GM19438 (cell line): ENCODE measurements around the gene P2RX2.

ENCODE experiments used
- ATAC-seq: cut with Tn5 transposase; IDR thresholded peaks from one replicate; pipeline ENCODE4 v1.9.1; 2021; ENCODE audit warnings: low read depth; ENCODE audit not compliant: unreplicated experiment

P2RX2 gene

DNA sequence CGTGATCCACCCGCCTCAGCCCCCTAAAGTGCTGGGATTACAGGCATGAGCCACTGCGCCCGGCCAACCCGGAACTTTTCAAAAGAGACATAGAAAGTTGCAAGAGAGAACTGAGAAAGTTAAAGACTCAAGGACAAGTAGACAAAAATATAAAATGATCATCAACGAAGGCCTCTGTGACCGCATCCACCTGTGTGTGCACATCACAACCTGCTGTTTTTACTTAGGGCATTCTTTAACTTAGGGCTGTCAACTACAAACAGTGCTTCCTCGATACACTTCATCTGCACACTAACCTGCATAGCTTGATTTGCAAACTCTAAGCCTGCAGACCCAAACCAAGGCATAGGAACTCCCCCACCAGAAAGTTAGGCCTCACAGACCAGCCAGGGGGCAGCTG, 14.8 kb downstream of the P2RX2 start:
- ATAC-seq: no peak

DNA sequence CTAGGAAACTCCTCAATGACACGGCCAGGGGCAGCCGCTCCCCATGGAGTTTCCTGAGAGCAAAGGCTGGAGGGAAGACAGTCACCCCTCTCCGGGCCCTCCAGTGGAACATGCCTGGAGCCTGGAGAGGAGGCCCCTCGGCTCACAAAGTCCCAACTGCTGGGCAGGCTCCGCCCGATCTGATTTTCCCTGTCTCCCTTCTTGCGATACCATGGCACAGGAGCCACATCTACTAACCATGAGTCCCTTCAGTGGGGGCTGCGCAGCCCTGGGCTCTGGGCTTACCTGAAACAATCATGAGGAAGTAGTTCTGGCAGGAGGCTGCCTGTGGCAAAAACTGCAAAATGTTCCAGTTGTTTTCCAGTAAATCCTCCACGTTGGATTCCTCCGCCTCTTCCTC, 15.3 kb downstream of the P2RX2 start:
- ATAC-seq: no peak

DNA sequence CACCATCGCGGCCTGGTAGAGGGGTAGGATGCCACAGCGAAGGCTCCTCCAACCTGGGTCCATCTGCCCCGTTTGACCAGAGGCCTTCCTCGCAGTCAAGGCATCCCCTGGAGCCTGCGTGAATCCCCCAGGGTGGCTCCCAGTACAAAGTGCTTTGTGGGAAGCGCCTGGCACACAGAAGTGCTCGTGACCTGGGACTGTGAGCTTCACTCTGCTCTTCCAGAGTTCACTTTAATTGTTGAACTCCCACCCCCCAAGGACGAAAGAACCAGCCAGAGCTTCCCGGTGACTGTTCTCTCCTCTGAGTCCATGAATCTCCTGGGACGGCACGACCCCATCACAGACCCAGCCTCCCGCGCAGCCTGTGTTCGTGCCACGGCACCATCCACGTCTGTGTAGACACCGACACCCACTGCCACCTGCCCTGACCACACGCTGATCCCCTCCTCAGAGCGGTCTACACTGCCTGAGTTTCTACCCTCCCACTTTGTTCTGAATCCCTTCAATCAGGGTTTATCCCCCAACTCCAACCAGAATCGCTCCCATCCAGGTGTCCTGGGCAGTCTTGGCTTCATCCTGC, 15.9 kb downstream of the P2RX2 start:
- no peak for ATAC-seq

DNA sequence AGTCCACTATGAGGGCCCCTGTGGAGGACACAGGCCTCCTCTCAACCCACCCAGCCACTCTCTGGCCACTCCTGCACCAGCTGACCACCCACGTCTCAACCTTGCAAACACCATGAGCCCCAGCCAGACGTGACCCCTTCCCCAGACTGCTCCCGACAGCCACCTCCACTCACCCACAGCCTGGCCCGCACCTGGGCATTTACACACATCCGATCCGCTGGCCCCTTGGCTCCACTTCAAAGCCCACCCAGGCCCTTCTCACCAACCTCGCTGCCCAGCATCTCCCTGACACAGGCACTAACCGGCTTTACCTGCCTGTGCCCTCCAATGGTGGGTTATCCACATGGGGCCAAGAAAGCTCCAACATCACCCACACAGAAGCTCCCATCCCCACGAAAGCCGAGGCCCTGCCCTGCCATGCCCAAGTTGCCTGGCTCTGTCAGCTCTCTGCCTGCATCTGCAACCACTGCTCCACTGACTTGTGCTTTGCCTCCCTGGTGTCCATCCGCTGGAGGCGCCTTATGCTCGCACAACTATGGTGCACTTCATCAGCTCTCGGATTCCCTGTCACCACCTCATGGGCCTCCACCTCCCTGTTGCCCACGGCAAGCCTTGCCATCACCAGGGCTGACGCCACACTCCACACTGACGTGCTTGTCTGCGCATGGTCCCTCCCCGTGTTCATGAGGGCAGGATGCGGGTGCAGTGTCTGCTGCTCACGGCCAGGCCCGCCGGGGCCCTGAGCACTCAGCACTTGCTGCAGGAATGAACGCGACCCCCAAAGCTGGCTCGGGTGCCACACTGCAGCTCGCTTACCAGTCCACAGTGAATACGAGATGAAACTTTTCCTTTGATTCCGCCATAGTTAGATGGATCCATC, 16.7 kb downstream of the P2RX2 start:
- no peak for ATAC-seq

DNA sequence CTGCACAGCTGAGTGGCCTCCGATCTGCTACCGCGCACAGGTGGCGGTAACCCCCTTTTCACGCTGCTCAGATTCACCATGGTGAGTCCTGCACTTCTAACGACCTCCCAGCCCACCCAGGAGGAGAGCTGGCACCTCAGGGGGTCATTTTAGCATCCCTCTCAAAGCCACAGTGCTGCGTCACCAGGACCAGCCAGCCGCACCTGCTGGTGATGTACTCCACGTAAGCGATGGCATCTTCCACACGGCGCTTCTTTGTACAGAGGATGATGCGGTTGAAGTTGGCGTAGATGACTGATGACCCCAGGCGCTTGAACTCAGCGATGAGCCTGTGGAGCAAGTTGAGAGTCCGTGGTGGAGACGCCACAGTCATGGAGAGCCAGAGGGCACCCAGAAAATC, 19.2 kb downstream of the P2RX2 start:
- no peak for ATAC-seq

DNA sequence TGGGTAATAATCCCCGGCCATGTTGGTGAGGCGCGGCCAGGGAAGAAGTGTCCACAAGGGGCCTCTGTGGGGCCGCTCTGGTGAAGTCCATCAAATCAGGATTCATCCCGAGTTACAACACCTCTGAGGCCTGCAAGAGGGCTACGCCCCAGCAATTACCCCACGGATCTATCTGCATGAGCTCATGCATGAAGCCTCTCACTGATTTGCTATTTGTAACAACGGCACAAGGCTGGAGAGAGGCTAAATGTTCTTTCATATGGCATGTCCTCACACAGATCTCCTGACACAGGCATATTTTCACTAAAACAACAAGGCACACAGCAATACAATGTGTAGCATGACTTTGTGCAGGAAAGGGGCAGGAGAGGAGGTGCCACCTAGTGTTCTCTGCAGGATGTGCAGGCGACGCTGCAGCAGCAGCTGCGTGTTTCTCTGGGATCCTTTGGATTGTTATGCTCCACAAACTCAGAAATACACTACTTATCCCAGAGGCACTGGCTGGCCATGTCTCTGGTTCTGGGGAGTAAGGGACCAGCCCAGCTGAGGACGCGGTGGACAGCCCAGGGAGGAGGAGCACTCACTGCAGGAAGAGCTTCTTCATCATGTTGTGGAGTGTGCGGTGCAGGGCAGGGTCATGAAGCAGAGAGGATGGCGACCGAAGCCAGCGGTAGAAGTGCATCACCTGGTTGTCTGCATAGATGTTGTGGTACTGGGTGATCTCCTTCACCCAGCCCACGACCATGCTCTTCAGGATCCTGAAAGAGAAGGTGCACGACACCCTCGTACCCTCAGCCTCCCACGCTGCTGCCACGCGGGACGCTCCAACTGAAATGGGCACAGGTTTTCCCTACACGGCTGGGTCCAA, 20.2 kb downstream of the P2RX2 start:
- ATAC-seq: no peak

DNA sequence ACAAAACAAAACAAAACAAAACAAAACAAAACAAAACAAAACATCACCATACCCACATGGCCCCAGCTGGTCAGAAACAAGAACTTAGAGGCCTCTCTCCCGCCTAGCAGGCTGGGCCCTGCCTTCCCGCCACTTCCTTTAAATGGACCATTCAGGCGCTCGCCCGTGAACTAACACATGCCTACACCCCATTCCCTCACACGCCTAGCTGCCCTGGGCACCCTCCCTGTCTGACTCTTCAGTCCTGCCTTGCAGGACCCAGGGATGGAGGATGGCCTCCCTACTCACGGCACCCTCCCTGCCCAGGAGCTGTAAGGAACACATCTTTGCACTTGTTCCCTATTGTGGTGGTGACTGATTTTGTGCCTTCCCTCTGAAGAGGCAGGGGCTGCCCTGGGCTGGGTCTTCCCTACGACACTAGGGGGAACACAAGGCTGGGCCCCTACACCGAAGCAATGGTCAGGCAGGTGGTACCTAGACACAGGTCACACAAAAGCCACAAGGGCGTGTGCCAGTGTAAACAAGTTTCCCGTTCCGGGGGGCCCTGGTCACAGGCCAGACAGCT, 21.5 kb downstream of the P2RX2 start:
- ATAC-seq: no peak

DNA sequence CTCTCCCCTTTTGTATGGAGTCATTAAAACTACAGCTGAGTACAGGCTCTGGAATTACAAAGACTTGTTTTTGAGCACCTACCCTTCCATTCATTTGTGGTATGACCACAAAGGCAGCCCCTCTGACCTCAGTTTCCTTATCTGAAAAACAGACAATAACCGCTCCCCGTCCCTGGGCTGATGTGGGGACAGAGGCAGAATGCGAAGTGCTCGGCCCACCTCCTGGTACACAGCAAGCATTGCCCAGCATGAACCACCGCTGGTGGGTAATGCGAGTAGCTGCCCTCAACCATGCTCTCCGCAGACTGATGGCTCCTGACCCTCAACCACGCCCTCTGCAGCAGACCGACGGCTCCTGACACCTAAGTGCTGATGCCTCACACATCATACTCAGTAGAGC, 22.4 kb downstream of the P2RX2 start:
- no peak for ATAC-seq

DNA sequence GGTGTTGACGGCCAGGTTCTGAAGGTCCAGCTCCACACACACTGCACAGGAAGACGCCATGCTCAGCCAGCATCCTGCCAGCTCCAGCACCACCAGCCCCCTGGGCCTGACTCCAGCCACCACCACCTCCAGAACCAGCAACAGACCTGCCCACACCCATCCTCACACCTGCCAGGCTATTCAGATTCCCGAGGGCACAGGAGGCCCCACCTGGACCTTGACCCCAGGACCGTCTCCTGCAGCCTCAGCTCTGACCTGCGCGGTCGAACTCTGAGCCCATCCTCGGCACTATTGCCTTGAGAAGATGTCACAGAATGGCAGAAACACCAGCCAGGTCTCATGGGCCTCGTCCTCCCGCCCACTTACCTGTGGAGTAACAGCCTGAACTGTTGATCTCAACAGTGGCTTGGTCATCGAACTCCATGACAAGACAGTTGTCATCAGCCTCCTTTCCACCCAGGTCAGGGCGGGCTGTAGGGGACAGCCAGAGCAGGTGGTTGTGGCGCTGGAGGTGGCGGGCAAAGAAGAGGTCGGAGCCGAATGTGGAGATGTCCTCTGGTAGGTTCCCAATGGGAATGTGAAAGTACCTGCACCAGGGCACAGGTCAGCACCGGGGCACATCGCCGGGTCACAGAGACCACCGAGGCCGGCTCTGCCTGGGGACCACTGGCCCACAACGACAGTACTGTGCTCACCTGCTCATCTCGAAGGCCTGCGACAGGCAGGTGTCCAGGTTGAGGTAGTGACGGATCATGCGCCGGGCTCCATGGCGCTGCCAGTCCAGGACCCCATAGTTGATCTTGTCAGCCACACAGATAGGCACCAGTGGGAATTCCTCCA, 23.5 kb downstream of the P2RX2 start:
- ATAC-seq: no peak

DNA sequence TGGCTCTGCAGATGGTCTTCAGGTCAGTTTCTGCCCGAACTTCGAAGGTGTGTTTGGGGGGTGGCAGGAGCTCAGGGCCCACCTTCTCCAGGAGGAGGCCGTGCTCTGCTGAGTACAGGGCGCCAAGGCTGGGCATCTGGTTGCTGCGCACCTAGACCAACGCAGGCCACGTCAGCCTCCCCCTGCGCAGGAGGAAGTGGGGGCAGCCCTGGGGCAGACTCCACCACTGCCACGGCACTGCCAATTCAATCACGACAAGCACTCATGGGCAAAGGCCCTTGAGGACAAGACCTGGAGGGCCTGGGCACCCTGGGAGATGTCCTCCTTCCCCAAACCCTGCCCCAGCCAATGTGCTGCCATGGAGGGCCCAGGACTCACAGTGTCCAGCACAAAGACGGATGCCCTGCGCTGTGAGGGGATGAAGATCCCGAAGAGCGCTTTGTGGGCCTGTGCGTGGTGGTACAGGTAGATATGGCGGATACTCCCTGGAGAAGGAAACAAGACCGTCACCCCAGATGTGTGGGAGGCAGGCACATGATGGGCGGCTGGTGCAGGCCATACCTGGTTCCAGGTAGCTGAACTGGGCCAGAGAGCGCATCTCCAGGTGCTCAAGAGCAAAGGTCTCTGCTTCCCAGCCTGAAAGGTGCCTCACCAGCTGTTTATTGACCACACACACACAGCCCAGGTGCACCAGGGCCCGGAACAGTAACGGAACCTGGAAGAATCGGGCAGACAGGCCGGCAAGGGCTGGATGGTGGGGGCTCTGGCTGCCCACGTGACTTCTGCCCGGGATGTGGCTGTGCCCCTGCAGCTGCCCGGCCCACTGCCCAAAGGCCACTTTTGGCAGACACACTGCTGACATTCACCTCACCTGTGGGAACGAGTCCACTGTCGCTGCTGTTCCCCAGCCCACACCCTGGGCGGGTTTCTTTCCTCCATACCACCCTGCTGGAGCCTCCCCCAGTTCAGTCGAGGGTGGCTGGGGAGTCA, 24.6 kb downstream of the P2RX2 start:
- no peak for ATAC-seq

DNA sequence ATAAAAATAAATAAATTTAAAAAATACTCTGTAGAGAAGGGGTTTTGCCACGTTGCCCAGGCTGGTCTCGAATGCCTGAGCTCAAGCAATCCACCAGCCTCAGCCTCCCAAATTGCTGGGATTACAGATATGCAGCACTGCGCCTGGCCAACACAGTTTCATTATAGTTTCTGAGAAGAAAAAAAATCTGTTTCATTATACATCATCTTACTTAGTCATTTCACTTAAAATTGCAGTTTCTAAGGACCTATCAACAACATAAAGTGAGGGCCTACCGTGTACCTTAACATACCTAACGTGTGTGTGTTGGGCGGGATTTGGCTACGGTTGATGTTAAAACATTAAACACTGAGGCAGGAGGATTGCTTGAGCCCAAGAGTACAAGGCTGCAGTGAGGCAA, 28.3 kb downstream of the P2RX2 start:
- no peak for ATAC-seq

DNA sequence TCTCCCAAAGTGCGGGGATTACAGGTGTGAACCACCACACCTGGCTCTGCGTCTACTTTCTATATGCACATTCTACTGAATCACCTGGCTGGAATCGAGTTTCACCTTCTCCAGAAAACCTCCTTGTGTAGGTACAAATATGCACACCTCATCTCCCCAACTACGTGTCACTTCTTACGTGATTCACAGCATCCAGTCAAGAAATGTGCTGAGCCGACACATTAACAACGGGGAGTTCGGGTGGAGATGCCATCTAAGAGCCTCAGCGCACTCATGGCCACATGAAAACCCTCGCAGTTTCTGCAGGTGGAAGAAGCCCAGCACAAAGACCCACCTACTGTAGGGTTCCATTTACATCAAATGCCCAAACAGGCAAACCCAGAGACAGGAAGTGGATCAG, 29.3 kb downstream of the P2RX2 start:
- no peak for ATAC-seq

DNA sequence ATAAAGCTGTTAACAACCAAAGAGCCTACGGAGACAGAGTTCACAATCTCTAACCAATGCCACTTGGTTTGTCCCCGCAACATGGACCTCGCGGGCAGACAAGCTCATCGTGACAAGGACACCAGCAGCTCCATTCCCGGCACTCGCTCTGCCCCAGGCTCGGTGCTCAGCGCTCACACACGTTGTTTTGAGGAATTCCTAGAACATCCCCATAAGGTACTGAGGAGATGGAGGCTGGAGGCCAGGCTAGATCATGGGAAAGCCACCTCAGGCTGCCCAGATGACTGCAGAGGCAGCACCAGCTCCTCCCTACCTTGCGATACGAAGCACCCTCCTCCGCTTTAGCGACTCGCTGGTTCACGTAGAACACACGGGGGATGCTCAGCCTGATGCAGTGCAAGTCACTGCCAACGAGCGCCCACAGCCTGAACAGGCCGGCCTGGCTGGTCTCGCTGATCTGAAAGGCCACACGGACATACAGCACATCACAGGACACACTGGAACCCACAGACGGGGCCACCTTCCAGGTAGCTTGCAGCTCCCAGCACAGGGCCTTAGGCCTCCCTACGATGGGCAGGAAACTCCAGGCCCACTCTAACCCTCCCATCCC, 30.1 kb downstream of the P2RX2 start:
- ATAC-seq: no peak

DNA sequence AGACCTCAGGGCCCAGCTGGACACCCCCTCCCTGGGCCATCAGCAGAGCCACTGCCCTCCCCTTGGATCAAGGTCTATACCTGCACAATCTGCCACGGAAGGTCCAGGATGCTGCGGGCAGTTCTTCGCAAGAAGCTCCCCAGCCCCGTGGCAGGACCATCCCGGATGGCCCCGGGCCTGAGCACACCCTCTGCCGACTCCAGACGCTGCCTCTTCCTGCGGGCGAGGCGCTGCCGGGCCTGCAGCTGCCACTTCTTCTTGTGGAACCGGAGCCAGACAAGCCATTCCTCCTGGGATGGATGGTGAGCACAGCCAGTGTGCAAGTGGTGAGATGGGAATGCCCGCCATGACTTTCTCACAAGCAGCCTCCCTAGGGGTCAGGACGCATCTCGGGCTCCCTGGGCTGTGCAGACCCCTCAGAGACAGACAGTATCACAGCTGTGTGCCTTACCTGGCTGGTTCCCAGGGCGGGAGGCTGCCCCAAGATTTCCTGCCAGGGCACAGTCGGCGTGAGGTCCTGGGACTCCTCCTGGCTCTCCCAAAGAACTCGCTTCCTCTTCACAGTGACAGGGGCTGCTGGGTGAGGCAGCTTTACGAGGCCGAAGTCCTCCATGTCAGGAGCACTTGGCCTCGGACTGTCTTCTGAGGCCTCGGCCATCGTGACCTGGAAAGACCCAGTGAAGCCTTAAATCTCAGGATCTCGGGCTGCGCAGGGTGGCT, 30.8 kb downstream of the P2RX2 start:
- ATAC-seq: no peak

DNA sequence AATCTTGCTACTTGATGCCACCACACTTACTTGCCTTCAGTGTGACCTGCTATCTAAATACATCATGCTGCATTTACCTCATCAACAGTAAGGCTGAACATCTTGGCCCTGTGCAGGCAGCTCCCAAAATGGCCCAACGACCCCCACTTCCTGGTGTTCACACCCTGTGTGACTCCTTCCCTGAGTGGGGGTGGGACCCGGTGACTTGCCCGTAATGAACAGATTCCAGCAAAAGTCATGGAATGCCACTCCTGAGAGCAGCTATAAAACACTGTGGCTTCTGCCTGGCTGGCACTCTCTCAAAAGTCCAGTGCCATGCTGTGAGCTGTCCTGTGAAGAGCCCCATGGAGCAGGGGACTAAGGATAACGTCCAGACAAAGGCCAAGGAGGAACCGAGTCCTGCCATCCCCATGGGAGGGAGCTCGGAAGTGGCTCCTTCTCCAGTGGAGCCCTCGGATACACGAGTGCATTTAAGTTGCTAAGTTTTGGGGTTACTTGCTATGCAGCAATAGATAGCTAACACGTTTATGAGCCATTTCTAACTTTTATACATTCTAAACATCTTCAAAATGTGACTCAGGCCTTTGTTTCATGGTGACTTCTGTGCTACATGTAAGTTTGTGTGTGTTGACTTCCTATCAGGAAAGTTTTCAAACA, 33.0 kb downstream of the P2RX2 start:
- no peak for ATAC-seq

DNA sequence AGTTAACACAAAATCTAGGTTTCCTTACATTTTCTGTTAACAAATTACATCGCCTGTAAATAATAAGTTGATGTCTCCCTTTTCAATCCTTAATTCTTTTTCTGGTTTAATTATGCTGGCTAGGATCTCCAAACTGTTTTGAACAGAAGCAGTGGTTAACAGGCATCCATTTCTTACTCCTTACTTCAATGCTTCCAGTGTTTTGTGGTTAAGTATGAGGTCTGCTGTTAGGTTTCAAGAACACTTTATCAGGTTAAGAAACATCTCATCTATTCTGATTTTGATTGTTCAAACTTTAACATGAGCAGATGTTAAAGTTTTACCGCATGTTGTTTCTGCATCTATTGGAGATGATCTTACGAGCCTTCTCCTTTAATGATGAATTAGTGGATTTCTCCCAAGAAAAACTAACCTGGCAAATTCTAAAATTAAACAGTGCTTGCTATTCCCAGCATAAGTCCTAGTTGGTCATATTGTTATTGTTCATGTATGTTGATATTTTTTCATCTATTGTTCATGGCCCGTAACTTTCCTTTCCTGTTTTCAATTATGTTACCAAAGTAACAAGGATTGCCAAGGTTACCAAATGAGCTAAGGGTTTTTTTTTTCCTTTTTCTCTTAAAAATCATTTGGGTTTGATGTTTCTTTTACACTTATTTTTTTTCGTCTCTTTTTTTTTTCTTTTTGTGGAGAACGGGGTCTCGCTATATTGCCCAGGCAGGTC, 35.2 kb downstream of the P2RX2 start:
- ATAC-seq: no peak
